GM21367 (cell line): ENCODE measurements around the gene CD36.

Experiments used
- ATAC-seq: cut with Tn5 transposase; IDR thresholded peaks from one replicate; pipeline ENCODE4 v1.9.1; 2021; ENCODE audit not compliant: unreplicated experiment

CD36 gene

DNA sequence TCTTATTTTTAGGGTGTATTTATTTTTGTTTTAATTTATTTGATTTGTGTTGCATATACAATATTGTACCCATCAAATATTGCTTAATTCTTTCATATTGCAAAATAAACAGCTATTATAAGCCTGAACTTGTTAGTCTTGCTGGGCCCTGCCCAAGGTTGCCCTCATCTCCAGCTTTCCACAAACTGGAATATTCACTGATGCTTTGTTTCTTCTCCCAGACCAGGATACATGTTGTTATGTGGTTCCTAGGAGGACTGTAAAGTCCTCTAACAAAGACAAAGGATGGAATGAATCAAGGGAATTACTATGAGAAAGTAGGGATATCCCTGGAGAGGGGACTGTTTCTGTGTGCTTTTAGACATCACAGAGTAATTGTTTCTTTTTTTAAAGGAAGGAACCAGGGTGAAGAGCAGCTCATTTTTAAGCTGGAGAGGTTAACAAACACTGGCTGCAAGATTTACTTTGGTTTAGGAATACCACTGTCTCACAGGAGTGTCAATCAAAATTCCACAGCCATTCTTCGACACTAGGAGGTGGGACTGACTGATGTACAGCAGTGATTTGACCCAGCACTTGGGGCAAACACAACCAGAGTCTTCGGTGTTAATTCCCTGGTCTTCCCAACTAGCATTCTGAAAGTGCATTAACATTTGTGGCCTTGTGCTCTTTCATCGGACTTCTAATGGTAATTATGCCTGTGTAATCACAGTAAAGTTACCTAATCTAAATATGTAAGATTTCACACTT is 14.8 kb upstream of the CD36 start:
- no peak for ATAC-seq

DNA sequence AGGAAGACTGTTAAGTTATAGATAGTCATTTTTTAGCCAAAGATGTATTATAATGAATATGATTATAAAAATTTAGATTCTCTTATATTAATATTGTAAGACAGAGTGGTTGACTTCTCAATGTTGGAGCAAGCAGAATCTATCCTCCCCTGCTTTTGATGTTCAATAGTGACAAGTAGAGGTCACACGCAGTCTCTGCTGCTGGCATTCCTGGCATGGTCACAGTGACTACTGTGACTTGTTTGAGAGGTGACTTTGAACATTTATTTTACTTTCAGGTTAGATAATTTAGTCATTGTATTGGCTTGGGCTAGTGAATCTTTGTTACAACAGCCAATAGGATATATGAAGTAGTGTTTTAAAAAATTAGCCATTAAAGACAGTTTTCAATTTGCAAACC is 13.7 kb upstream of the CD36 start:
- no peak for ATAC-seq

DNA sequence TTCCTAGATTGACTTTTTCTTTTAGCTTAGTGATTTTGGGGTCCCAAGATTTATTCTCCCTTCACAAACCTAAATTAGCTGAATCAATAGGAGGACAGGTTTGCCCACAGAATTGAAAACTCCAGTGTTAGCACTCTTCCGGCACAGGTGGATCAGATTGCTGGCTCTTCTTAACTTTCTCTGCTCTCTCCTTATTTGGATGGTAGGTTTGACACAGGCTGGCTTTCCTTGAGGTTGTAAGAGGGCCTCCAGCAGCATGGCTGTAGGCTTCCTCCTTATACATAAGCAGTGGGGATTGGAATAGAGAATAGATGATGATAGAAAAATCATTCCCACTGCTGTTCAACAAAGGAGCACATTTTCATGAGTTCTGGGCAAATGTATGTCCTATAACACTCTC is 9.4 kb upstream of the CD36 start:
- no peak for ATAC-seq

DNA sequence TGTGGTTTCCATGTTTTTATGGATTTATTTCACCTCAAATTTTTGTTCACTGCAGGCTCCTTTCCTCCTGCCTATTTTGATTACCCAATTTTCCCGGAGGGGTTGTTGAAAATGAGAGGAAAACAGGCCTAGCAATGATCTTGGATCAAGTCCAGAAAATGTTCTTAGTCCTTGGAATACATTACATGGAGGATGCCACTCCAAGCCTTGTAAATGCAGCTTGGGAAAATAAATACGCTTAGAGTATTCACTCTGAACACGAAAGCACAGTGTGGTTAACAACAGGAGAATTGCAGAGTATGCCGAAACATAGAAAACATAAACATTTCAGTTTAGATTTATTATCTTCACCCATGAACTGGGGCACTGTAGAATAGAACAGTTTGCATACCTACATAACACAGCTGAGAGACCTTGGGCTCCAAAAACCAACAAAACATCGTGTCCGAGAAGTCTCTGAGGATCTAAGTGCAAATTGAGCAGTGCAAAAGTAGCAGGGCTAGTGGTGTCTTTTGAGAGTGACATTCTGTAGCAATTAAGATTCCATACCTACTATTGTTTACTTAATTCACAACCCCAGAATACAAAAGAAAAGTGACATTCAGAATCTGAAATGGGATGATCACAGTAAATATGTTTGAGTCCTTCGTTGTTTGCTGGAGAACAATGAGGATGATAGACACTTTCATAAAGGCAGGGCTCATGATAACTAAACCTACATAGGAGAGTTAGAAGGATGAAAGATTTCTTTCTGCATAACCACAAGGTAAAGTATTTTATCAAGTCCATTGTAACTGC is 7.6 kb upstream of the CD36 start:
- no peak for ATAC-seq

DNA sequence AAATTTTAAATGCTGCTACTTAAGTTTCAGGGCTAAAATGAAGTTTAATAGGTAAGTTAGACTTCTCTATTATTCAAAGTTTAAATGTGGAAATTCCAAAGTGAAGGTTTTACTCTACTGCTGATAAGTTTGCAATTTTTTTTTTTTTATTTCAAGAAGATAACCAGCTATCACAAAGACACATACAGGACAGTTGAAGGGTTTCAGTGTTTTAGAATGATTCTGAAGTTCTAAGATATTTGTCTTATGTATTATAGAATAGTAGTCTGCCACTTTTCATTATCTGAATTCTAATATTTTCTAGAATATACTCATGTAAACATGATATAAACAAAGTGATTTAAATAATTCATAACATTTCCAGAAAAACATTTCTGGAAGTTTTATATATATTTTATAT is 7.0 kb upstream of the CD36 start:
- ATAC-seq, result no peak

DNA sequence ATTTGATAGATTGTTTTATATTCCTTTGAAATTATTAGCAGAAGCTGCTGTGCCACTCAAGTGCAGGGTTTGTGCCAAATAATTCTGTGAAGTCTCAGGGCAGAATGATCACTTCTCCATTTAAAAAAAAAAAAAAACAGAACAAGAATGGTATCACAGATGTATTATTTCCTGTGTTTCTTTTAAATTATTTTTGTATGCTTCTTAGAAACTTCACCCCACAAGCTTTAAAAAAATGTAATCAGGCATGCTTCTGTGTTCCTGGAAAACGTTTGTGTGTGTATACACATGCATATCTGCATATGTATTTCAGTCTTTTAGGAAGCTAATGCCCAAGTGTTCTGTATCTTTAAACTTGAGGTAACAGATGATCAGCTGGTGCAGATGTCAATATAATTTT is 6.3 kb upstream of the CD36 start:
- ATAC-seq, result no peak

DNA sequence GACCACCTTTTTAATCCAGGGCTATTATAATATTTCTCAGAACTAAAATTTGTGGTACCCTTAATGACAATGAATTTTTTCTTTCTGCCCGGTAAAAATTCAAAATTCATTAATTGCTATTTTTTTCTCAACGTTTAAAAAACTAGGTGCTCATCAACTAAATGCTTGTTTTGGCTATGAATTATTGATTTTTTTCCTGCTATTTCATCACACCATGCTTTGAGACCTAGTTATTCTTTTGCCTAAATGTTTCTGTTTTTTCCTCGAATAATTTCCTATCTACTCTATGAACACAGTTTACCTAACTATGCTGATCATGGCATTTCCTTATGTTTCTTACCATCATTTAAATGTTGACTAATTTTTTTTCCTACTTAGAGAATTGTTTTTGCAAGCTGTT is 5.6 kb upstream of the CD36 start:
- ATAC-seq, result no peak

DNA sequence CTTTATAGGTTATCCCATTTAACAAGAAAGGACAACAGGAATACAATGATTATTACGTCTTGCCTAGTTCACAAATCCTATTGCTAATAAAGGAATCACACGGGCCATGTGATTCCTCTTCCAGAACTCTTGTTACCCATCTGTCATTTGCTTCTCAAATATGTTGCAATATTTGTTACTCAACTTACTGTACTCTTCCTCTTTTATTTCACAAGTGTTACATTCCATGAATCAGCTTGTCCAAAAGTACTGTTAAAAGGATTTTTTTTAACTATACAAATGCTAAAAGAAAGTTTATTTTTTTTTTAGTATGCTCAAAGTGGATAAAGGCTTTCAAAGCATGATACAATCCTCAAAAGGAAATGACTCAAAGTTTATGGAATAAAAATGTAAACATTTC is 3.9 kb upstream of the CD36 start:
- ATAC-seq, result no peak

DNA sequence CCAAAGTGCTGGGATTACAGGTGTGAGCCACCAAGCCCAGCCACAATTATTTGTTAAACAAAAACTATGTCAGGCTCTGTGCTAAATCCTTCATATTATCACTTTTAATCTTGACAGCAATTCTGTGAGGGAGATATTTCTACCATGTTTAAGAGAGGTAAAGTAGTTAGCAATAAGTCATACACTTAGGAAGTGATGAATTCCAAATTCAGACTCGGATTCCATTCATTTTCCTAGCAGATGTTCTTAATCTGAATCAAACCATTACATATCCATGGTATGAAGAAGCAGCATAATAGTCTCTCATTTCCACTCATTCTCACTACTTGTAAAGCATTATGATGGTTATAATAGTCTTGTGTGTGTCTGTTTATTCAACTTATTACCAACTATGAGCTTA is 2.9 kb upstream of the CD36 start:
- no peak for ATAC-seq

DNA sequence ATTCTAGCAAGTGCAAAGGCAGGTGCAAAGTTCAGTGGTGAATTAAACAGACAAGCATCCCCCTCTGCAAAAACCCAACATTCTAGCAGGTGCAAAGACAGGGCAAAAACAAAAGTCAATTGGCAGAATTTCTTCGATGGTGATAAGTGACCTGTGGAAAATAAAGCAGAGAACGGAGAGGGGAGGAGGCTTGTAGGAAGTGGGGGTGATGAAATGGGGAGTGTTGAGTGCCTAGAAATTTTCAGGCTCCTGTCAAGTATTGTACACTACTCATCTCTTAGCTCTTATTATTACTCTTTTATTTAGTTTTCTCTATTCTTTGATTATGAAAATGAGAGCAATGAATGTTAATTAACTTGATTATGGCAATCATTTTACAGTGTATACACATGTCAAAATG is 2.4 kb upstream of the CD36 start:
- no peak for ATAC-seq

DNA sequence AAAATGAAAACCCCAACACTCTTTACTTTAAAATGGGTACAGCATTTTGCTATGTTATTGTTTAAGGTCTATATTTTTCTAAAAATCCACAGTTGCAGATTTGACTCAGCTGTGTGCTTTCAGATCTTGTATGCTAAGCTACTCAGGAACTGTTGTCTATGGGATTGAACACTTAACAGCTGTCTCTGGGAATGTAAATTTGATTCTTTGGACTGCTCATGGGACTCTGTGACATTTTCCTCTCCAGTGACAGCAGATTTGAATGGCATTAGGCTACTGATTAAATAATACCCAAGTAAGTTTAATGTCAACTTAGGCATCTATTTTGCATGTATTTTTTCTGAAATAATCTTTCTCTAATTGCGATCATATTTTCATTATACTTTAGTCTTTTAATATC is 1.7 kb upstream of the CD36 start:
- ATAC-seq, result no peak

DNA sequence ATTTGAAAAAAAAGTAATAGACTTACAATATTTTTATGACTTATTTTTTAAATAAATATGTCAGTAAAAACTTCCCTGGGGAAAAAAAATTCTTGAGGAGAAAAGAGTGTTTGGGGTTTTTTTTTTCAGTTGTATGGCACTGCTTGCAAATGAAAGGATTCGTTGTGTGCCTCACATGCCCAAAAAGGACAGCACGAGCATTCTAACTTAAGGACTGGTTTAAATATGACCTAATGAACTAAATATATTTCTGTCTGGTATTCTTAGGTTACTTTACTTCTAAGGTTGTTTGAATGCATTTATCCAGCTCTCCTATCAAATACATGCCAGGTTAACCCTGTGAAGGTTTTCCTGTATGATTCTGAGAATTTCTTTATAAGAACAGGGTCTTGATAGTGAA is 988 bp upstream of the CD36 start:
- ATAC-seq, result no peak

DNA sequence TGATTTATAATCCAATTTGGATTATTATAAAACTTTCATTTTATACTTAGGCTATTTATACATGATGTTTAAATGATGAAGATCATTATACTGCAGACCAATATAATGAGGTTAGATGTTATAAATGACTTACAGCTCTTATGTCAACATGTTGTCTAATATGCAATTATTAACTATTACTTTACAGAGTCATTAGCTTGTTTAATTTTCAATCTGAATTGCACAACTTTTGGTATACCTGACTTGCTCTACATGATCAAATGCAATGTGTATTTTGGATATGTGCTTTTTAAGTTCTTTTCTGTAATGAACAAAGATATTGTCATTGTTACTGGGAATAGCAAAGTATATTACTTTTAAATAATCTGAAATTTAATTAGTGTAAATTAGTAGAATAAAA is 569 bp downstream of the CD36 start:
- ATAC-seq, result no peak

DNA sequence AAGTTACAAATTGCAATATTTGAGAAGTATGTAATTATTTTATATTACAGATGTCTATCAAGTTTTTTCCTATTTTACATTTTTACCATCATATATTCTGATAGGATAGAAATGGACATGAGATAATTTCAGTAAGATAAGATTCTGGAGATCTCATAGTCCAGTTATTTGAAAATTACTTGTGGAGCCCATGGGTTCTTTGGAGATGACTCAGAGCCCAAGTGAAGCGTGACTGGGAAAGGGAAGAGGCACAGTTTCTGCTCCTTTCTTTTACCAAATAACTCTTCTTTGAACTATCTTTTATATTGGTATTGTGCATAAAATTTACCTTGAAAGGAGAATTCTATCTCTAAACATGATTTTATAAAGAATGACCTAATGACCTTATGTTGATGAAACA is 2.4 kb downstream of the CD36 start:
- ATAC-seq, result no peak

DNA sequence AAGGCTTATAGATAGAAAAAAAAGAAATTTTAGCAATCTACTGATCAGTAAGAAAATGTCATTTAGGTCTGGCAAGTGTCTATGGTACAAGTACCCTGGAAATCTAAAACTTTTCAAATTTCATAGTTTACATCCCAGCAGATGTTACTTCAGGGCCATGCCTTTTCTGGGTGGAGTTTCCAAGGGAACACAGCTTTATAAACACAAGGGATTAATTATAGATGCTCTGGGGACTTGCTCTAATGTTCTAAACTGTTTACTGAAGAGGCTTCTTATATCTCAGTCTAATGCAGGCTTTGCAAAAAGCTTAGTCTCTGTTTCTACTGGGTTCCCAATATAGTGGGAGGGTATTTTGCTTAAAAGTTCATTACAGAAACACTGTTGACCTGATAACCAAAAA is 3.1 kb downstream of the CD36 start:
- no peak for ATAC-seq

DNA sequence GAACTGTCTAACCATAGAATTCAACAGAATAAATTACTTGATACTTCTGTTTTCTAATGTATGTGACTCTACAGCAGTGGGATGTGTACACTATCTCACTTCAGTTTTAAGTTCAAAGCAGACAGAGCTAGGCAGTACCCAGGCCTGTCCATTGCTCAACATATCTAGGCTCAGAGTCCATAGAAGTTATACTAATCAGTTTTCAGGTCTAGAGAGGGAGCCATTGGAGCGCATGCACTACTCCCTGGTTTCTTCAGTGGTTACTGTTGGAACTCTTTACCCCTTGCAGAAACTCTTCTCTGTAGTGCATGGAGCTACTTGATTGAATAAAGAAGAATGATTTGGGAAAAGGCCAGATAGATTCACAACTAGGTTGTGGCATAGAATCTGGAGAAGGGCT is 4.4 kb downstream of the CD36 start:
- no peak for ATAC-seq

DNA sequence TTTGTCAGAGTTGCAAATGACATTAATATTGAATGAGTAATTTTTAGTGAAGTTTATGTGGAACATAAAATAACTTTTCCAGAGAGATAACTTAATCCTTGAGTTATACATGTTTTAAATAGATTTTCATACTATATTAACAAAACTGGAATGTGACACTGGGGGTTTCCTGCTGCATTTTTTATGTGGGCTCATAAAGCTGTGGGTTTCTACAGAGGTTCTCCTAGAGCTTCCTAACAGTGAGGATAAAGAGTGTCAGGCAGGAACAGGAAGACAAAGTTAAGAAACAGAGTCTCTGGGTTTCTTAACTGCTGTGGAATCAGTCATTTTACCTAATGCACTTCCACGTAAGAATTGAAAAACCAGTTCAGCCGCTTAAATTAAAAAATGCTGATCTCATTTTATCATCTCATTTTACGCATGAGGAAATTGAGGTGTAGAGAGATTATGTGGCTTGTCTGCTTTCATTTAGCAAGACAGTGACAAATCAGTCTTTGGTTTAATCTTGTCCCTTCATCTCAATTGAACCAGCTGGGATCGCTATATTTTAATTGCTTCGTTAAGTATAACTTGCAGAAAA is 5.0 kb downstream of the CD36 start:
- no peak for ATAC-seq

DNA sequence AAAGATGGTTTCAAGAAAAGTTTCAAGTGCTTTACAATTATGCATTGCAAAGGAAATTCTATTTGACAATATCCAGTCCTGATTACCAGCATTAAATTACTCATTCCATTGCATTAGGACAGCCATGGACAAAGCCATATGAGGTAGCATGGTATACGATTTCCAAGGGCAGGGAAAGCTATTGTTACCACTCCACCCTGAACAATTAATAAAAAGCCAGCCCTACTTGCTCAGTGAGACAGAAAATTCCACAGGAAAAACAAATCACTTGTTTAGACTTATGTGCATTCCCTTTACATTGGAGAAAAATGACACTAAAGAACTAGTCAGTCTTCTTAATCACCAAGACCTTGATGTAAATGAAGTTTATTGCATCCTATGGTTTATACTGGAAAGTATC is 5.6 kb downstream of the CD36 start:
- ATAC-seq, result no peak

DNA sequence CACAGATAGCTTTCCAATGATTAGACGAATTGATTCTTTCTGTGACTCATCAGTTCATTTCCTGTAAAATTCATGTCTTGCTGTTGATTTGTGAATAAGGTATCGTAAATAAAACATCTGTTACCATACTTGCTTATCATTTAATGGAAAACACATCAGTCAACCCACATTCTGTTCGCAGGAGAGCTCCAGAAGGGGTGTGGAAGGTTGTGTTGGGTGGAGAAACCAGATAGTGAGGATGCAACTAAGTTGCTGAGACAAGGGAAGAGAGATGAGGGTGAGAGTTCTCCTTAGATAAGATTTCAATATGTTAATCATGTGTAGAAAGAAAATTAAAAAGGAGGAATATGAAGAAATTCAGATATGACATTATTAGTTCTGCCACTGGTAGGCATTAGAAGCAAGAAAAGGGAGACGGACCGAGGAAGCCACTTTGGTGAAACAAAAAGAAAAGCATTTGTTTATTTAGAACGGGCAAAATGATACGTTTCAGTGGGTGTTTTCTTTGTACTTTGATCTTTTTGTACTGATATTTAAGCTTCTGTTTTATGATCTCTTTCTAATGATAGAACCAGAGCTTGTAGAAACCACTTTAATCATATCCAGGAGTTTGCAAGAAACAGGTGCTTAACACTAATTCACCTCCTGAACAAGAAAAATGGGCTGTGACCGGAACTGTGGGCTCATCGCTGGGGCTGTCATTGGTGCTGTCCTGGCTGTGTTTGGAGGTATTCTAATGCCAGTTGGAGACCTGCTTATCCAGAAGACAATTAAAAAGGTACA is 7.8 kb downstream of the CD36 start:
- ATAC-seq, result no peak

DNA sequence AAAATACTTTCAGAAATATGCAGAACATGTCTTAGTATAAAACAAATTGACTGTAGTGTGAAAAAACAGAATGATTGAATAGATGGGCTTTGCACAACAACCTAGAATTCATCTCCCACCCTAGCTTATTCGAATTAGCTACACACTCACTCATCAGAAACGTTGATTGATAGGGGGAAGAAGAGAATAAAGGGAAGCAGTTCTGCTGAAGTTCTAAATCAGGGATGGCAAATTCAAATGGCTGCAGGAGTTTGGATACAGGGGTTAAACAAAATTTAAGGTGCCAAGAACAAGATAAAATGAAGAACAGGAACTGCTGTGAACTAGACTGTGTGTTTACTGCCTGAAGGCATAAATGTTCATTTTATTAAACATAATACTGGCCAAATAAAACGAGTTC is 9.0 kb downstream of the CD36 start:
- ATAC-seq, result no peak

DNA sequence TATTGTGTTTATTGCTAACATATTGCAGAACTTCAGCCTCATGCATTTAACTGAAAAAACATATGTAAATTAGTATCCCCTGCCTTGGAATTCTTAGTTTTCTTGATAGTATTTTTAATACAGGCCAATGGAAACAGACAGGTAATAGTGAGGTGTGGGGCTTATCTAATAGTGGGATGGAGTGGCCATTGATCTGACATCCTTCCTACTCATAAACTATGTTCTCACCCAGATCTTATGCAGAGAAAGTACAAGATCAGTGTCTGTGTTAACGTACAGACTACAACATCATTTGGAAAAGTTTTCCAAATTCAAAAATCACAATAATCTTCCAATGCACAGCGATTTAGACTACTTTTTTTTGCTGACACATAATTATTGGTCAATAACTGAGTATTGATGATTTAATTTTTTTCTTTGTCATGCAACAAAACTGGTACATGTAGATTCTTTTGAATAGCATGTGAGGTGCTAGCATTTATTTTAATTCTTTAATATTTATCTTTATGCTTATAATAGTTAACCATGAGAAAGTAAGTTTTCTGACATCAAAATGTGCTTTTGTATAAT is 9.7 kb downstream of the CD36 start:
- ATAC-seq, result no peak
